Tibial nerve (tissue), 4 donors: ENCODE measurements around the gene NTM. TPM values are rescaled to one million over a fixed set of nuclear protein-coding genes. Genes with fewer than 3 reads are reported as not detected.

Source experiments
- DNase-seq, 2 donors: peaks; one replicate each; pipeline ENCODE4 v3.0.0-alpha.2; 2019; ENCODE audit warnings: low spot score in 2 of 2
- H3K27ac ChIP-seq, 4 donors: fragments of 200-600 bp; sonication (generic) in 3 of 4; one replicate each; pipeline ENCODE4 v1.5.1; 2017 to 2019; ENCODE audit warnings: mild to moderate bottlenecking in 1 of 4
- H3K27me3 ChIP-seq, 2 donors: fragments of 200-600 bp; sonication (generic) in 1 of 2; one replicate each; pipeline versions ENCODE4 v1.5.1 to v1.6.0; 2017 to 2019
- H3K36me3 ChIP-seq, 3 donors: fragments of 200-600 bp; sonication (generic); one replicate each; pipeline ENCODE4 v1.5.1; 2018 to 2019
- H3K4me1 ChIP-seq, 4 donors: fragments of 200-600 bp; sonication (generic) in 3 of 4; one replicate each; pipeline ENCODE4 v1.5.1; 2017 to 2019
- H3K4me3 ChIP-seq, 4 donors: fragments of 200-600 bp; sonication (generic) in 3 of 4; one replicate each; pipeline ENCODE4 v1.5.1; 2017 to 2019; ENCODE audit warnings: mild to moderate bottlenecking in 1 of 4, moderate library complexity in 1 of 4
- H3K9me3 ChIP-seq, 4 donors: fragments of 200-600 bp; sonication (generic) in 3 of 4; one replicate each; pipeline ENCODE4 v1.5.1; 2017 to 2019
- EP300 ChIP-seq, 2 donors: sonication (generic); formaldehyde crosslinking; IDR thresholded peaks; one replicate each; pipeline ENCODE4 v1.6.1; 2017; ENCODE audit warnings: antibody characterized with exemption in 2 of 2, mild to moderate bottlenecking in 1 of 2
- POLR2A ChIP-seq, 2 donors: fragments of 450-650 bp; IDR thresholded peaks; one replicate each; pipeline ENCODE4 v1.6.1; 2017; ENCODE audit warnings: antibody characterized with exemption in 2 of 2, mild to moderate bottlenecking in 2 of 2, moderate library complexity in 2 of 2
- WGBS, 2 donors: methylation state at CpG; one replicate each; pipeline ENCODE4 v1.1.5; 2018; 5-methylcytosine and 5-hydroxymethylcytosine counted together
- total RNA-seq, 4 donors: library from RNA; depleted of rRNA; stranded (reverse); fragments of >200 nt; gene quantifications; one replicate each; pipeline ENCODE4 v1.1.0, GENCODE V29; 2016
- TF ChIP-seq, protein P1 (sequence below), 5 experiments: fragments of 200-600 bp in 3 of 5; fragments of 450-650 bp in 2 of 5; sonication (generic) in 3 of 5; IDR thresholded peaks; one replicate each; pipeline ENCODE4 v1.5.1; 2016 to 2019; ENCODE audit warnings: antibody characterized with exemption in 5 of 5, mild to moderate bottlenecking in 3 of 5, moderate library complexity in 2 of 5

The NTM gene
- total RNA-seq, 4 donors from 2014 or later, result 3.7 to 11.4 (median 10.8) TPM

GRCh38 chr11:131412061-131412460, 41.6 kb downstream of the NTM start:
- Histone ChIP-seq H3K4me1 (no peaks in the 10 kb centered on the region), H3K27ac (no peak overlapping the region), H3K9me3 (no peaks in the 10 kb centered on the region), H3K36me3 (no peaks in the 10 kb centered on the region), H3K4me3 (no peak overlapping the region), H3K27me3 (no peaks in the 10 kb centered on the region)
- TF ChIP-seq POLR2A (IDR thresholded peaks at IDR 0.05), result no peak
- TF ChIP-seq EP300 (IDR thresholded peaks at IDR 0.05), result no peak
- TF ChIP-seq, protein P1, sequence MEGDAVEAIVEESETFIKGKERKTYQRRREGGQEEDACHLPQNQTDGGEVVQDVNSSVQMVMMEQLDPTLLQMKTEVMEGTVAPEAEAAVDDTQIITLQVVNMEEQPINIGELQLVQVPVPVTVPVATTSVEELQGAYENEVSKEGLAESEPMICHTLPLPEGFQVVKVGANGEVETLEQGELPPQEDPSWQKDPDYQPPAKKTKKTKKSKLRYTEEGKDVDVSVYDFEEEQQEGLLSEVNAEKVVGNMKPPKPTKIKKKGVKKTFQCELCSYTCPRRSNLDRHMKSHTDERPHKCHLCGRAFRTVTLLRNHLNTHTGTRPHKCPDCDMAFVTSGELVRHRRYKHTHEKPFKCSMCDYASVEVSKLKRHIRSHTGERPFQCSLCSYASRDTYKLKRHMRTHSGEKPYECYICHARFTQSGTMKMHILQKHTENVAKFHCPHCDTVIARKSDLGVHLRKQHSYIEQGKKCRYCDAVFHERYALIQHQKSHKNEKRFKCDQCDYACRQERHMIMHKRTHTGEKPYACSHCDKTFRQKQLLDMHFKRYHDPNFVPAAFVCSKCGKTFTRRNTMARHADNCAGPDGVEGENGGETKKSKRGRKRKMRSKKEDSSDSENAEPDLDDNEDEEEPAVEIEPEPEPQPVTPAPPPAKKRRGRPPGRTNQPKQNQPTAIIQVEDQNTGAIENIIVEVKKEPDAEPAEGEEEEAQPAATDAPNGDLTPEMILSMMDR (IDR thresholded peaks at IDR 0.05), result no peak
- 75 to 88% methylated on average over 1 of the region's 1 CpG for WGBS, 2 donors
- no peak for DNase-seq

DNA sequence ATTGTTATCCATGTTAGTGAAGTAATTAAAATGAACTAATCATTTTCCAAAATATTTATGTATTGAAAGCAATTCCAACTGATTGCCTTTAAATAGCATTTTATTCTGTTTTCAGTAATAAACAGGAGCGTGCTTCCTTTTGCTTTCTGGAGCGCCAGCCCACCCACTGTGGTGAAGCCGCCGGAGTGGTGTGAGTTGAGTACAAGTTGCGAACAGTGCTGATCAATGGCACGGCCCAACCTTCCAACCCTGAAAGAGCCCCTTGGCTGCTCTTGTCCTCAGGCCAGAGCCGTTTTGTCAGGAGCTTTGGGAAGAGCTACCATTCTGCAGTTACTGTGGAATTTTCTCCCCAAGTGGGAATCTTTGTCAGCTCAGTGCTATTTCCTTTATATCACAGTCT, 42.8 kb downstream of the NTM start:
- Histone ChIP-seq H3K27ac (no peak overlapping the region), H3K36me3 (no peaks in the 10 kb centered on the region), H3K4me3 (no peak overlapping the region), H3K4me1 (no peaks in the 10 kb centered on the region), H3K27me3 (no peaks in the 10 kb centered on the region), H3K9me3 (no peaks in the 10 kb centered on the region)
- DNase-seq, result no peak
- WGBS, 2 donors, result 82 to 87% methylated on average over 7 of the region's 7 CpGs
- TF ChIP-seq EP300 (IDR thresholded peaks at IDR 0.05) (no peak), POLR2A (IDR thresholded peaks at IDR 0.05) (no peak)
- TF ChIP-seq, protein P1 (IDR thresholded peaks at IDR 0.05), result no peak

DNA sequence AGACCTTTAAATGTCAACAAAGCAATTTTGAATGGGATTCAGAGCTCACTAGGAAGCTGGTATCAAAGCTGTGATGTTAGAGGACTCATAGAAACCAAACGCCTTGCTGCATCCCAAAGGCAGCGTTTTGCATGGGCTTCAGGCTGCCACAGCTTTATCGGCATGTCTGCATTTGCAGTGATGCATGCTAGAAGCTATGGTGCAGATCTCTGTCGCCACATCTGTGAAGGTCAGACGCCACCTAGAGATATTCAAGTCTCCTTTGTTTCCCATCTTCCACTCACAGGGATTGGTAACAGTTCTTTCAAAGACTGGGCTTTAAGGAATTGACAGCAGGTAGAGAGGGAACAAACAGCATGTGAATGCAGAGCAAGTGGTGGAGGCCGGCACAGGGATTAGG, 47.8 kb downstream of the NTM start:
- DNase-seq, result no peak
- H3K4me3 ChIP-seq, result no peak overlapping the region
- 79 to 90% methylated on average over 6 of the region's 6 CpGs for WGBS, 2 donors

DNA sequence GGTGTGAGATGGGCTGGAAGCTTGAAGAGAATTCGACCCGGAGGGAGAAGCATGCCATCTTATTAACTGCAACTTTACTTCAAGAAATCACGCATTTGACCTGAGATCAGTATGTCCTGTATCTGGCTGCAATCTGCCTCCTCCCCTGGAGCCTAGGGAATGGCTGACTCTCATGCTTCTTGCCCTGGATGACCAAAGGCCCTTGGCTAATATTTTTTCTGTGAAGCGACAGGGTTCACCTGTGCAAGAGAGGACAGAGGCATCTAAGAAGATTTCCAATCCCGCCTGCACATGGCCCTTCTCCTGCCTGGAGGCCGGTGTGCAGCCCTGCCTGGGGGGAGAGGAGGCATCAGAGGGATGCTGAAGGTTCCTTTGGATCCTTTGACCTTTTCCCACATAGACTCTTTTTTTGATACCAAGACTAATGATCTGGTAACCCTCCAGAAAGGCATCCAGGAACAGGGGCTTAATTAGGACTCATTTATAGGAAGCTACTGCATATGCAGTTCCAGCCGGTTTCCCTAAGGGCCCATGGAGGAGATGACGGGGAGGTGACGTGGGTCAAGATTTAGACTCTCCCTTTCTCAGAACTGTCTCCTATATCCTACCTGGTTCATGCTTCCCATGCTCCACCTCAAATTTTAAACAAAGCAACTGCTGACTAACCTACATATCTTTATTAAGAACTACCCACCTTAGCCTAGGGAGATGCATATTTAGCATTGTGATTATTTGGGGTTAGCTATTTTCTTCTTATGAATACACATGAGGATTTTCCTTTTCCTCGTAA, 50.8 kb downstream of the NTM start:
- no peaks in the 10 kb centered on the region for H3K36me3 ChIP-seq
- 93 to 95% methylated on average over 10 of the region's 10 CpGs for WGBS, 2 donors
- no peaks in the 10 kb centered on the region for H3K9me3 ChIP-seq
- TF ChIP-seq EP300 (IDR thresholded peaks at IDR 0.05) (no peak), POLR2A (IDR thresholded peaks at IDR 0.05) (no peak)
- TF ChIP-seq, protein P1 (IDR thresholded peaks at IDR 0.05), result no peak
- no peaks in the 10 kb centered on the region for H3K27me3 ChIP-seq
- DNase-seq, result no peak
- H3K27ac ChIP-seq, result no peak overlapping the region
- no peaks in the 10 kb centered on the region for H3K4me1 ChIP-seq
- no peak overlapping the region for H3K4me3 ChIP-seq

More for the DNA sequence above, 47.8 kb downstream of the NTM start:
- TF ChIP-seq, protein P1 (IDR thresholded peaks at IDR 0.05), result no peak
- TF ChIP-seq EP300 (IDR thresholded peaks at IDR 0.05) (no peak), POLR2A (IDR thresholded peaks at IDR 0.05) (no peak)
- Histone ChIP-seq H3K27ac (no peak overlapping the region), H3K27me3 (no peaks in the 10 kb centered on the region), H3K9me3 (no peaks in the 10 kb centered on the region), H3K36me3 (no peaks in the 10 kb centered on the region), H3K4me1 (no peaks in the 10 kb centered on the region)

GRCh38 chr11:131422029-131422428, 51.6 kb downstream of the NTM start:
- TF ChIP-seq EP300 (IDR thresholded peaks at IDR 0.05) (no peak), POLR2A (IDR thresholded peaks at IDR 0.05) (no peak)
- TF ChIP-seq, protein P1 (IDR thresholded peaks at IDR 0.05), result no peak
- DNase-seq, result no peak
- no peaks in the 10 kb centered on the region for H3K36me3 ChIP-seq
- H3K4me1 ChIP-seq, result no peaks in the 10 kb centered on the region
- no peak overlapping the region for H3K27ac ChIP-seq
- no peaks in the 10 kb centered on the region for H3K9me3 ChIP-seq
- no peaks in the 10 kb centered on the region for H3K27me3 ChIP-seq
- WGBS, 2 donors, result 65 to 68% methylated on average over 3 of the region's 3 CpGs
- H3K4me3 ChIP-seq, result no peak overlapping the region
